ENCODE measurements around the gene UPF3A. TPM values are rescaled to one million over a fixed set of nuclear protein-coding genes. Genes with fewer than 3 reads are reported as not detected.
"Not testable (repeated sequence)": the region's sequence is repeated elsewhere in the genome, so short reads cannot be mapped to it uniquely, and the experiment has no call there.

The UPF3A gene
- total and polyA plus RNA-seq, 2 experiments from 2014 or later = 25.3 to 50.8 TPM

DNA sequence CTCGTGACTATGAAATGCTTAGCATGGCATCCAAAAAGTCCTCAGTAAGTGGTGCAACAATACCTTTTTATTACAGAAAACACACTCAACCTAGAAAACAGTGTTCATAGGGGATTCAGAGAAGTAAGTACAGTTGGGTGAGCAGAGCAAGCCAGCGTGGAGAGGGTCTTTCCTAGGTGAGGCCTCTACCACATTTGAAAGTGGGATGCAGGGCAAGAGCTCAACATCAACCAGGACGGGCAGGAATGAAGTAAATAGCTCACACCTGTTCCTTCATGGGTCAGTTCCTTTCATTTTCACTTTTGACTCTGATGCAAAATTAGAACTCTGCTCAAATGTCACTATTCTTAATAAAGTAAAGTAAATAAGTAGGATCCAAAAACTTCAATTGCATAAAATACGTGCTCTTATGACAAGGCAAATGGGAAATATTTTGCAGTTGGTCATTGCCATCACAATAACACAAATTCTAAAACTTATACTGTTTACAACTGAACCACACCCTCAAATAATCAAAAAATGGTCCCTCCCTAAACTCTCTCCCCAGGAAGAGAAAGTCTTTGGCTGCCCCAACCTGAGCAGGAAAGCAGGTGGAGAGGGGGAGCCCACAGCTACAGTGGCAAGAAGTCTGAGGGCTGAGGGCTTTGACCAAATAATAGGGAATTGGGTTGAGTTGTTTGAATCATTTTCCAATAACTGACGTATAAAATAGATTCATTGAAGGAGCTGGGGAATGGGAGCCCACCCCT lies 53.1 kb downstream of the UPF3A start:
- Histone ChIP-seq H3K36me3 (ENCODE audit: low read depth) (no peaks in the 10 kb centered on the region), H2AFZ (no peak overlapping the region), H3K79me2 (ENCODE audit: insufficient read depth) (no peaks in the 10 kb centered on the region), H3K27me3 (replicated peaks; ENCODE audit: insufficient read depth) (no peaks in the 10 kb centered on the region), H3K27ac (no peak overlapping the region), H3K4me2 (ENCODE audit: unreplicated experiment) (no peak overlapping the region), H3F3A (ENCODE audit: insufficient read depth) (peaks cover 6% of the 10 kb centered on the region; the same call in 1 of the 2 replicates), H3K9ac (no peak overlapping the region), H3K4me1 (ENCODE audit: insufficient read depth) (no peaks in the 10 kb centered on the region), H3K9me3 (ENCODE audit: low read depth) (no peaks in the 10 kb centered on the region), H3K4me3 (no peak overlapping the region), H3K9me2 (ENCODE audit: insufficient read depth) (no peaks in the 10 kb centered on the region), H4K20me1 (ENCODE audit: insufficient read depth) (no peaks in the 10 kb centered on the region)
- no peak for DNase-seq
- in situ Hi-C loops (cut with MboI) = no loop called here
- WGBS, 2 experiments (ENCODE audit: low coverage in 1 of 2, low lambda C conversion rate in 2 of 2, missing lambda C conversion rate in 2 of 2) = 66 to 75% methylated on average over 5 of the region's 5 CpGs
- TF ChIP-seq EZH2phosphoT487 (IDR thresholded peaks at IDR 0.05; ENCODE audit: insufficient read depth, low read depth) (no peak), EZH2 (IDR thresholded peaks at IDR 0.05; ENCODE audit: insufficient read depth, poor library complexity, severe bottlenecking) (no peak)

DNA sequence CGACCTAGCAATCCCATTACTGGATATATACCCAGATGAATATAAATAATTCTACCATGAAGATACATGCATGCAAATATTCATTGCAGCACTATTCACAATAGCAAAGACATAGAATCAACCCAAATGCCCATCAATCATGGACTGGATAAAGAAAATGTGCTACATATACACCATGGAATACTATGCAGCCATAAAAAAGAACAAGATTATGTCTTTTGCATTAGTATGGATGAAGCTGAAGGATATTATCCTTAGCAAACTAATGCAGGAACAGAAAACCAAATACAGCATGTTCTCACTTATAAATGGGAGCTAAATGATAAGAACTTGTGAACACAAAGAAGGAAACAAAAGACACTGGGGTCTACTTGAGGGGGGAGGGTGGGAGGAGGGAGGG lies 55.1 kb downstream of the UPF3A start:
- H2AFZ ChIP-seq; H3K9me2 ChIP-seq (ENCODE audit: insufficient read depth); H3K27me3 ChIP-seq (replicated peaks; ENCODE audit: insufficient read depth); H3K4me3 ChIP-seq; H3K79me2 ChIP-seq (ENCODE audit: insufficient read depth); H3K36me3 ChIP-seq (ENCODE audit: low read depth); H3K4me1 ChIP-seq (ENCODE audit: insufficient read depth); H3K27ac ChIP-seq; DNase-seq; H4K20me1 ChIP-seq (ENCODE audit: insufficient read depth); H3K9ac ChIP-seq; in situ Hi-C loops (cut with MboI); H3K4me2 ChIP-seq (ENCODE audit: unreplicated experiment); H3F3A ChIP-seq (ENCODE audit: insufficient read depth); H3K9me3 ChIP-seq (ENCODE audit: low read depth): not testable (repeated sequence)
- 78 to 83% methylated on average over 1 of the region's 1 CpG for WGBS, 2 experiments (ENCODE audit: low coverage in 1 of 2, low lambda C conversion rate in 2 of 2, missing lambda C conversion rate in 2 of 2)

DNA sequence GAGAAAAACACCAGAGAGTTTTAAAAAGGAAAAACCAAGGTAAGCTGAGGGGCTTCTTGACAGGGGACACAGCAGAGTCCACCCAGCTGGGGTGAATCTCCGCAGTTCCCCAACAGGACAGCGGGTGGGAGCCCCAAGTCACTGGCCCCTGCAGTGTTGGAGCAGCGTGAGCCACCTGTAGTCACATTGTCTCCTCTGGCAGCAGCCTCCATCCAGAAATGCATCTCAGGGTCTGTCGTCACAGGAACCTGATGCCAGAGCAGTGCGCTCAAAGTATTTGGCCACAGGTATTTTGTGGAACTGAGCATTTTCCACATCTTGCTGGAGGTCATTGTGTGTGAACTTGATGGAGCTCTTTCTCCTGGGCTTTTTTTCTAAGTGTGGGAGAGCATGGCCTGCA lies 57.6 kb downstream of the UPF3A start:
- H3K27me3 ChIP-seq (replicated peaks; ENCODE audit: insufficient read depth) = no peaks in the 10 kb centered on the region
- no peaks in the 10 kb centered on the region for H3F3A ChIP-seq (ENCODE audit: insufficient read depth)
- no peak overlapping the region for H3K9ac ChIP-seq
- no peak overlapping the region for H3K27ac ChIP-seq
- H2AFZ ChIP-seq = no peak overlapping the region
- H3K4me1 ChIP-seq (ENCODE audit: insufficient read depth) = no peaks in the 10 kb centered on the region
- H3K9me2 ChIP-seq (ENCODE audit: insufficient read depth) = no peaks in the 10 kb centered on the region
- no peaks in the 10 kb centered on the region for H3K79me2 ChIP-seq (ENCODE audit: insufficient read depth)
- no peaks in the 10 kb centered on the region for H3K36me3 ChIP-seq (ENCODE audit: low read depth)
- no peak overlapping the region for H3K4me3 ChIP-seq
- H3K4me2 ChIP-seq (ENCODE audit: unreplicated experiment) = no peak overlapping the region
- WGBS, 2 experiments (ENCODE audit: low coverage in 1 of 2, low lambda C conversion rate in 2 of 2, missing lambda C conversion rate in 2 of 2) = 84 to 92% methylated on average over 5 of the region's 5 CpGs
- in situ Hi-C loops (cut with MboI) = no loop called here
- no peak for DNase-seq
- TF ChIP-seq EZH2 (IDR thresholded peaks at IDR 0.05; ENCODE audit: insufficient read depth, poor library complexity, severe bottlenecking) (no peak), EZH2phosphoT487 (IDR thresholded peaks at IDR 0.05; ENCODE audit: insufficient read depth, low read depth) (no peak)
- H3K9me3 ChIP-seq (ENCODE audit: low read depth) = no peaks in the 10 kb centered on the region
- H4K20me1 ChIP-seq (ENCODE audit: insufficient read depth) = no peaks in the 10 kb centered on the region

GRCh38 chr13:114339857-114340534 lies 58.6 kb downstream of the UPF3A start:
- Histone ChIP-seq H3F3A (ENCODE audit: insufficient read depth) (no peaks in the 10 kb centered on the region), H2AFZ (no peak overlapping the region), H3K27me3 (replicated peaks; ENCODE audit: insufficient read depth) (no peaks in the 10 kb centered on the region), H3K4me3 (no peak overlapping the region), H3K79me2 (ENCODE audit: insufficient read depth) (no peaks in the 10 kb centered on the region), H3K9ac (no peak overlapping the region), H3K9me3 (ENCODE audit: low read depth) (no peaks in the 10 kb centered on the region), H3K4me2 (ENCODE audit: unreplicated experiment) (peak overlapping the region; percentile 30), H3K27ac (no peak overlapping the region), H3K9me2 (ENCODE audit: insufficient read depth) (no peaks in the 10 kb centered on the region), H3K36me3 (ENCODE audit: low read depth) (no peaks in the 10 kb centered on the region), H3K4me1 (ENCODE audit: insufficient read depth) (no peaks in the 10 kb centered on the region), H4K20me1 (ENCODE audit: insufficient read depth) (no peaks in the 10 kb centered on the region)
- in situ Hi-C loops (cut with MboI) = no loop called here
- TF ChIP-seq EZH2phosphoT487 (IDR thresholded peaks at IDR 0.05; ENCODE audit: insufficient read depth, low read depth) (no peak), EZH2 (IDR thresholded peaks at IDR 0.05; ENCODE audit: insufficient read depth, poor library complexity, severe bottlenecking) (no peak)
- WGBS, 2 experiments (ENCODE audit: low coverage in 1 of 2, low lambda C conversion rate in 2 of 2, missing lambda C conversion rate in 2 of 2) = 47% methylated on average over 10 of the region's 10 CpGs
- peak; percentile 74 for DNase-seq
